K562 (cell line): ENCODE measurements around the gene SLC1A5. TPM values are rescaled to one million over a fixed set of nuclear protein-coding genes. Genes with fewer than 3 reads are reported as not detected.

Experiments used
- C11orf30 ChIP-seq: fragments of 450-650 bp; IDR thresholded peaks from 2 replicates; pipeline ENCODE4 v1.6.1; 2016; ENCODE audit warnings: low read depth, mild to moderate bottlenecking
- CC2D1A ChIP-seq: fragments of 450-650 bp; IDR thresholded peaks from 2 replicates; pipeline ENCODE4 v1.6.1; 2017; ENCODE audit warnings: mild to moderate bottlenecking
- CEBPG ChIP-seq, 3 experiments: fragments of 200-800 bp in 1 of 3; sonication (Bioruptor generic) in 1 of 3; sonication (generic) in 1 of 3; formaldehyde crosslinking in 1 of 3; IDR thresholded peaks in 2 of 3; conservative IDR thresholded peaks in 1 of 3; 2 replicates each; pipeline versions ENCODE4 v1.6.1 to v1.8.0; 2016 to 2022; ENCODE audit warnings: missing compliant biosample characterization in 2 of 3, missing genetic modification characterization in 2 of 3, mild to moderate bottlenecking in 1 of 3, missing genetic modification reagents in 1 of 3
- MTA1 ChIP-seq: fragments of 450-650 bp; IDR thresholded peaks from 2 replicates; pipeline ENCODE4 v1.6.1; 2017; ENCODE audit warnings: borderline replicate concordance
- PRMT5 ChIP-seq: sonication (generic); formaldehyde crosslinking; IDR thresholded peaks from 2 replicates; pipeline ENCODE4 v1.5.0; 2020; ENCODE audit warnings: missing genetic modification reagents
- PTBP1 ChIP-seq: fragments of 200-400 bp; formaldehyde crosslinking; IDR thresholded peaks from 2 replicates; pipeline ENCODE4 v1.6.1; 2017; ENCODE audit warnings: low read depth, low read length
- RCOR1 ChIP-seq, 2 experiments: IDR thresholded peaks; 2 replicates each; pipeline ENCODE4 v1.6.1; 2012; ENCODE audit warnings: low read depth in 2 of 2, low read length in 2 of 2, borderline replicate concordance in 1 of 2, improper control_type of control experiment in 1 of 2
- polyA plus RNA-seq, 8 experiments: library from polyadenylated mRNA; depleted of rRNA in 4 of 8; stranded (reverse) in 5 of 8; unstranded in 3 of 8; fragments of >200 nt; fragmentation: Nextera tagmentation in 2 of 8; fragmentation: Illumina TruSeq in 1 of 8; extraction: Ambion mirVana in 2 of 8; extraction: Trizol in 1 of 8; gene quantifications; 2 replicates each; pipeline versions ENCODE4 v1.2.1 to v1.2.3, GENCODE V29; 2011 to 2014; ENCODE audit warnings: inconsistent platforms in 1 of 8, missing spikeins in 1 of 8
- total RNA-seq, 7 experiments: library from RNA; depleted of rRNA in 6 of 7; stranded (reverse); fragments of >200 nt in 6 of 7; fragmentation: Illumina TruSeq in 2 of 7; extraction: Trizol in 2 of 7; gene quantifications; 2 replicates each; pipeline versions ENCODE4 v1.2.1 to v1.2.3, GENCODE V29; 2011 to 2021; ENCODE audit warnings: low replicate concordance in 1 of 7
- TF ChIP-seq, protein P1 (sequence below): fragments of 250-450 bp; sonication (Bioruptor Pico); IDR thresholded peaks from 2 replicates; pipeline ENCODE4 v1.5.1; 2021; ENCODE audit warnings: mild to moderate bottlenecking
- TF ChIP-seq, protein P2 (sequence below): sonication (generic); formaldehyde crosslinking; IDR thresholded peaks from 2 replicates; pipeline ENCODE4 v1.8.1; 2023; ENCODE audit warnings: mild to moderate bottlenecking, missing genetic modification reagents
- TF ChIP-seq, protein P3 (sequence below): fragments of 450-650 bp; IDR thresholded peaks from 2 replicates; pipeline ENCODE4 v1.6.1; 2016; ENCODE audit warnings: mild to moderate bottlenecking
- TF ChIP-seq, protein P4 (sequence below): IDR thresholded peaks from 3 replicates; pipeline ENCODE4 v1.6.1; 2011; ENCODE audit warnings: borderline replicate concordance, mild to moderate bottlenecking, moderate library complexity; ENCODE audit not compliant: insufficient read length; ENCODE audit errors: extremely low read depth
- TF ChIP-seq, protein P5 (sequence below): fragments of 250-450 bp; sonication (Bioruptor Pico); IDR thresholded peaks from 2 replicates; pipeline ENCODE4 v1.8.0; 2021; ENCODE audit warnings: moderate library complexity, mild to moderate bottlenecking, inconsistent platforms

The SLC1A5 gene
- total and polyA plus RNA-seq, 9 of the 15 experiments (the other 6 are each of a cell fraction or from before 2014, with no cell fraction given), result 31.2 to 417 (median 134) TPM

DNA sequence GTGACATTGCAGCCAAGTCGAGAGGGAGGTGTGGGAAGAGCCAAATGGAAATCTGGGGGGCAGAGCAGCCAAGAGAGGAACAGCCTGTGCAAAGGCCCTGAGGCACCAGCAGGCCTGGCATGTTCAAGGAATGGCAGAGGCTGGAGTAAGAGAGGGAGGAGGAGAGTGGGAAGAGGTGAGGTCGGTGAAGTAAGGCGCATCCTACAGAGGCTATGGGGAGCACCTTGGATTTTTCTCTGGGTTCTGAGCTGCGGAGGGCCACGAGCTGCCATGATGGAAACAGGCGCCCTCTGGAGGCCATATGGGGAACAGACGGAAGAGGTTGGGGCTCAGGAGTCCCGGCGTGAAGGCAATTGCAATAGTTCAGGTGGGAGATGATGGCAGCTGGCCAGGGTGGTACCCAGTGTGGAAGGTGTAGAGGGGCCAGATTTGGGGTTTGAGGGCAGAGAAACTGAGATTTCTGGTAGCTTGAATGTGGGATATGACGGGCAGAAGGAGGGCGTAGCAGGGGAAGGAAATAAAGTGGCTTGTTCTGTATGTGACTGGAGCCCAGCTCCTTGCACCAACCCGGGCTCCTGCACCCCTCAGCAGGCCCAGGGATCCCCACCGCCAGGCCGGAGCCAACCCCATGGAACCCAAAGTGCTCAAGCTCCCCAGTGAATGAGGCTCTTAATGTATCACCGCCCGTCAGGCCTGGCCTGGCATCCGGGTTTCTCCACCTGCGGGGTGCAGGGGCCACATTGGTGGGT lies 21.7 kb downstream of the SLC1A5 start (continued):
- TF ChIP-seq, protein P1, sequence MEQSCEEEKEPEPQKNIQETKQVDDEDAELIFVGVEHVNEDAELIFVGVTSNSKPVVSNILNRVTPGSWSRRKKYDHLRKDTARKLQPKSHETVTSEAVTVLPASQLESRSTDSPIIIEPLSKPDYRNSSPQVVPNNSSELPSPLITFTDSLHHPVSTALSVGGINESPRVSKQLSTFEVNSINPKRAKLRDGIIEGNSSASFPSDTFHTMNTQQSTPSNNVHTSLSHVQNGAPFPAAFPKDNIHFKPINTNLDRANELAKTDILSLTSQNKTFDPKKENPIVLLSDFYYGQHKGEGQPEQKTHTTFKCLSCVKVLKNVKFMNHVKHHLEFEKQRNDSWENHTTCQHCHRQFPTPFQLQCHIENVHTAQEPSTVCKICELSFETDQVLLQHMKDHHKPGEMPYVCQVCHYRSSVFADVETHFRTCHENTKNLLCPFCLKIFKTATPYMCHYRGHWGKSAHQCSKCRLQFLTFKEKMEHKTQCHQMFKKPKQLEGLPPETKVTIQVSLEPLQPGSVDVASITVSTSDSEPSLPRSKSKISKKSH (CRISPR knock-in tag), result no peak
- TF ChIP-seq CC2D1A (0 out of 2 replicates have a peak, but pooled peaks have one; percentile 38), C11orf30 (no peak), PTBP1 (peak; percentile 88), MTA1 (peak; percentile 58; the same call in 1 of the 2 replicates), RCOR1 (IDR thresholded peaks at IDR 0.05; ENCODE audit: borderline replicate concordance in 1 of 2, low read depth in 2 of 2, low read length in 2 of 2) (peak in 1 of 2 experiments; percentile 46; a peak in 3 of 4 replicates), PRMT5 (CRISPR knock-in tag) (no peak), CEBPG (CRISPR knock-in tag; IDR thresholded peaks at IDR 0.05) (no peak), CEBPG (tag; conservative IDR thresholded peaks at IDR 0.05 in 1 of 2, IDR thresholded peaks at IDR 0.05 in 1 of 2) (no peak)
- TF ChIP-seq, protein P2, sequence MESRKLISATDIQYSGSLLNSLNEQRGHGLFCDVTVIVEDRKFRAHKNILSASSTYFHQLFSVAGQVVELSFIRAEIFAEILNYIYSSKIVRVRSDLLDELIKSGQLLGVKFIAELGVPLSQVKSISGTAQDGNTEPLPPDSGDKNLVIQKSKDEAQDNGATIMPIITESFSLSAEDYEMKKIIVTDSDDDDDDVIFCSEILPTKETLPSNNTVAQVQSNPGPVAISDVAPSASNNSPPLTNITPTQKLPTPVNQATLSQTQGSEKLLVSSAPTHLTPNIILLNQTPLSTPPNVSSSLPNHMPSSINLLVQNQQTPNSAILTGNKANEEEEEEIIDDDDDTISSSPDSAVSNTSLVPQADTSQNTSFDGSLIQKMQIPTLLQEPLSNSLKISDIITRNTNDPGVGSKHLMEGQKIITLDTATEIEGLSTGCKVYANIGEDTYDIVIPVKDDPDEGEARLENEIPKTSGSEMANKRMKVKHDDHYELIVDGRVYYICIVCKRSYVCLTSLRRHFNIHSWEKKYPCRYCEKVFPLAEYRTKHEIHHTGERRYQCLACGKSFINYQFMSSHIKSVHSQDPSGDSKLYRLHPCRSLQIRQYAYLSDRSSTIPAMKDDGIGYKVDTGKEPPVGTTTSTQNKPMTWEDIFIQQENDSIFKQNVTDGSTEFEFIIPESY (CRISPR knock-in tag), result peak; percentile 45; the same call in 1 of the 2 replicates
- TF ChIP-seq, protein P3, sequence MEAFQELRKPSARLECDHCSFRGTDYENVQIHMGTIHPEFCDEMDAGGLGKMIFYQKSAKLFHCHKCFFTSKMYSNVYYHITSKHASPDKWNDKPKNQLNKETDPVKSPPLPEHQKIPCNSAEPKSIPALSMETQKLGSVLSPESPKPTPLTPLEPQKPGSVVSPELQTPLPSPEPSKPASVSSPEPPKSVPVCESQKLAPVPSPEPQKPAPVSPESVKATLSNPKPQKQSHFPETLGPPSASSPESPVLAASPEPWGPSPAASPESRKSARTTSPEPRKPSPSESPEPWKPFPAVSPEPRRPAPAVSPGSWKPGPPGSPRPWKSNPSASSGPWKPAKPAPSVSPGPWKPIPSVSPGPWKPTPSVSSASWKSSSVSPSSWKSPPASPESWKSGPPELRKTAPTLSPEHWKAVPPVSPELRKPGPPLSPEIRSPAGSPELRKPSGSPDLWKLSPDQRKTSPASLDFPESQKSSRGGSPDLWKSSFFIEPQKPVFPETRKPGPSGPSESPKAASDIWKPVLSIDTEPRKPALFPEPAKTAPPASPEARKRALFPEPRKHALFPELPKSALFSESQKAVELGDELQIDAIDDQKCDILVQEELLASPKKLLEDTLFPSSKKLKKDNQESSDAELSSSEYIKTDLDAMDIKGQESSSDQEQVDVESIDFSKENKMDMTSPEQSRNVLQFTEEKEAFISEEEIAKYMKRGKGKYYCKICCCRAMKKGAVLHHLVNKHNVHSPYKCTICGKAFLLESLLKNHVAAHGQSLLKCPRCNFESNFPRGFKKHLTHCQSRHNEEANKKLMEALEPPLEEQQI, result no peak
- TF ChIP-seq, protein P4, sequence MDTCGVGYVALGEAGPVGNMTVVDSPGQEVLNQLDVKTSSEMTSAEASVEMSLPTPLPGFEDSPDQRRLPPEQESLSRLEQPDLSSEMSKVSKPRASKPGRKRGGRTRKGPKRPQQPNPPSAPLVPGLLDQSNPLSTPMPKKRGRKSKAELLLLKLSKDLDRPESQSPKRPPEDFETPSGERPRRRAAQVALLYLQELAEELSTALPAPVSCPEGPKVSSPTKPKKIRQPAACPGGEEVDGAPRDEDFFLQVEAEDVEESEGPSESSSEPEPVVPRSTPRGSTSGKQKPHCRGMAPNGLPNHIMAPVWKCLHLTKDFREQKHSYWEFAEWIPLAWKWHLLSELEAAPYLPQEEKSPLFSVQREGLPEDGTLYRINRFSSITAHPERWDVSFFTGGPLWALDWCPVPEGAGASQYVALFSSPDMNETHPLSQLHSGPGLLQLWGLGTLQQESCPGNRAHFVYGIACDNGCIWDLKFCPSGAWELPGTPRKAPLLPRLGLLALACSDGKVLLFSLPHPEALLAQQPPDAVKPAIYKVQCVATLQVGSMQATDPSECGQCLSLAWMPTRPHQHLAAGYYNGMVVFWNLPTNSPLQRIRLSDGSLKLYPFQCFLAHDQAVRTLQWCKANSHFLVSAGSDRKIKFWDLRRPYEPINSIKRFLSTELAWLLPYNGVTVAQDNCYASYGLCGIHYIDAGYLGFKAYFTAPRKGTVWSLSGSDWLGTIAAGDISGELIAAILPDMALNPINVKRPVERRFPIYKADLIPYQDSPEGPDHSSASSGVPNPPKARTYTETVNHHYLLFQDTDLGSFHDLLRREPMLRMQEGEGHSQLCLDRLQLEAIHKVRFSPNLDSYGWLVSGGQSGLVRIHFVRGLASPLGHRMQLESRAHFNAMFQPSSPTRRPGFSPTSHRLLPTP, result no peak
- TF ChIP-seq, protein P5, sequence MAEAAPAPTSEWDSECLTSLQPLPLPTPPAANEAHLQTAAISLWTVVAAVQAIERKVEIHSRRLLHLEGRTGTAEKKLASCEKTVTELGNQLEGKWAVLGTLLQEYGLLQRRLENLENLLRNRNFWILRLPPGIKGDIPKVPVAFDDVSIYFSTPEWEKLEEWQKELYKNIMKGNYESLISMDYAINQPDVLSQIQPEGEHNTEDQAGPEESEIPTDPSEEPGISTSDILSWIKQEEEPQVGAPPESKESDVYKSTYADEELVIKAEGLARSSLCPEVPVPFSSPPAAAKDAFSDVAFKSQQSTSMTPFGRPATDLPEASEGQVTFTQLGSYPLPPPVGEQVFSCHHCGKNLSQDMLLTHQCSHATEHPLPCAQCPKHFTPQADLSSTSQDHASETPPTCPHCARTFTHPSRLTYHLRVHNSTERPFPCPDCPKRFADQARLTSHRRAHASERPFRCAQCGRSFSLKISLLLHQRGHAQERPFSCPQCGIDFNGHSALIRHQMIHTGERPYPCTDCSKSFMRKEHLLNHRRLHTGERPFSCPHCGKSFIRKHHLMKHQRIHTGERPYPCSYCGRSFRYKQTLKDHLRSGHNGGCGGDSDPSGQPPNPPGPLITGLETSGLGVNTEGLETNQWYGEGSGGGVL (CRISPR knock-in tag), result no peak
- TF ChIP-seq, all 486 proteins: peak for 34
